ENCODE data around the gene UFL1.

DNA sequence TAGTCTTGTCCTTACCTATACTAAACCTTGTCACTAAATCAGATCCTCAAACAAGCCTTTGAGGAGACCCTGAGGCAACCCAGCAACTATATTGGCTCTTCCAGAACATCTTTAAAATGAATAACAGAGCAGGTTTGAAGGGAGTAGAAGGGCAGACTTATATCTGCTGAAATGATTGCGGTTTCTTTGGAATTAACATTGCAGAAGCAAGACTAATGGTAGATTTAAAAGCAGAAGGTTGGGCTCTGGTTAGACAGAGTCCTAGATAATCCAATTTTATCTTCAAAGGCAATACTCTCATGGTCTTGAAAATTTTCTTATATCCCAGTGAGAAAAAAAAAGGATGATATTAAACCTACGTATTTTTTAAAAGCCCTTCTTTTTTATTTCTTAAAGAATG lies 60.4 kb downstream of the UFL1 start:
- TF ChIP-seq, protein P1, sequence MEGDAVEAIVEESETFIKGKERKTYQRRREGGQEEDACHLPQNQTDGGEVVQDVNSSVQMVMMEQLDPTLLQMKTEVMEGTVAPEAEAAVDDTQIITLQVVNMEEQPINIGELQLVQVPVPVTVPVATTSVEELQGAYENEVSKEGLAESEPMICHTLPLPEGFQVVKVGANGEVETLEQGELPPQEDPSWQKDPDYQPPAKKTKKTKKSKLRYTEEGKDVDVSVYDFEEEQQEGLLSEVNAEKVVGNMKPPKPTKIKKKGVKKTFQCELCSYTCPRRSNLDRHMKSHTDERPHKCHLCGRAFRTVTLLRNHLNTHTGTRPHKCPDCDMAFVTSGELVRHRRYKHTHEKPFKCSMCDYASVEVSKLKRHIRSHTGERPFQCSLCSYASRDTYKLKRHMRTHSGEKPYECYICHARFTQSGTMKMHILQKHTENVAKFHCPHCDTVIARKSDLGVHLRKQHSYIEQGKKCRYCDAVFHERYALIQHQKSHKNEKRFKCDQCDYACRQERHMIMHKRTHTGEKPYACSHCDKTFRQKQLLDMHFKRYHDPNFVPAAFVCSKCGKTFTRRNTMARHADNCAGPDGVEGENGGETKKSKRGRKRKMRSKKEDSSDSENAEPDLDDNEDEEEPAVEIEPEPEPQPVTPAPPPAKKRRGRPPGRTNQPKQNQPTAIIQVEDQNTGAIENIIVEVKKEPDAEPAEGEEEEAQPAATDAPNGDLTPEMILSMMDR (IDR thresholded peaks at IDR 0.05; ENCODE audit: insufficient read depth, low read length): no peak
- TF ChIP-seq POLR2AphosphoS5 (IDR thresholded peaks at IDR 0.05; ENCODE audit: low read depth) (no peak), GABPA (IDR thresholded peaks at IDR 0.05; ENCODE audit: low read depth) (no peak)
